ENCODE results near the gene TIGD1. TPM values are rescaled to one million over a fixed set of nuclear protein-coding genes. Genes with fewer than 3 reads are reported as not detected.

Gene TIGD1
- total RNA-seq, 1 donor from 2014 or later = 3.9 TPM

DNA sequence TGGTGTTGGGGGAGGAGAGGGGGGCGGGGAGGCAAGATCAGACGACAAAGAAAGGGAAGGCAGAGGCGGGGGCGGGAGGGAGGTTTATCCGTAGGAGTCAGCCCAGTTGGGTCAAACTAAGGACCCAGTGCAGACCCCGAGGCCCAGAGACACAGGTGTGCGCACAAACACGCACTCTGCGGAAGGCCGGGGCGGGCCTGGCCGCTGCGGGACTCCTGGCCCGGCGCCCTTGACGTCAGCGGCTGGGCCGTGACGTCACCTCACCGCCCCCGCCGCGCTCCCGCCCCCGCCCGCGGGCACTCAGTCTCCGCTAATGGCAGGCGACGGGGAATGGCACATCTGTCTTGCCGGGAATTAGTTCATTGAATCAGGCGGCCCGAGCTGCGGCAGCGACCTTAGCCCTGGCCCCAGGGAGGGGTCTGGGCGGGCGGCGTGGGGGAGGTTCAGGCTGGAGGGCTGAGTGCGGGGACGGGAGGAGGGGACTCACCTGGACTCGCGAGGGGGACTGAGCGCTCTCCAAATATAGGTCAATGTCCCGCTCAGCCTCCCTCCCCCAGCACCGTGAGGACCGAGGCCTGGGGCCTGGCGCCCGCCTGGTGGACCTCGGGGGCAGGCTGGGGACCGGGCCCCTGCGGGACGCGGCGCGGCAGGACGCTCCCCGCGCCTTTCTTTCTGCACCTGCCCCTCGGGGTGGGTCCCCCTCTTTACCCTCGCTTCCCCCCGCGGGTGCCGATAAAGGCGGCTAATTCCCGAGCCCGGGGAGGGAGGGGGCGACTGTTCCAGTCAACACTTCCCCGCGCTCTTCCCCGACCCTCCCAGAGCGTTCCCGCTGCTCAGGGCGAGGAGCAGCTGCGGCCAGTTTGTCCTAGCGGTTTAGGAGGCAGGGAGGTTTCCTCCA lies 47.2 kb downstream of the TIGD1 start:
- ATAC-seq (peak; percentile 7), DNase-seq (no peak)
- Histone ChIP-seq H3K36me3 (no peaks in the 10 kb centered on the region), H3K27ac (no peak overlapping the region), H3K4me3 (peak overlapping the region; percentile 39), H3K9me3 (no peaks in the 10 kb centered on the region), H3K27me3 (peaks cover 44% of the 10 kb centered on the region), H3K4me1 (peaks cover 9% of the 10 kb centered on the region)
- TF ChIP-seq, protein P1, sequence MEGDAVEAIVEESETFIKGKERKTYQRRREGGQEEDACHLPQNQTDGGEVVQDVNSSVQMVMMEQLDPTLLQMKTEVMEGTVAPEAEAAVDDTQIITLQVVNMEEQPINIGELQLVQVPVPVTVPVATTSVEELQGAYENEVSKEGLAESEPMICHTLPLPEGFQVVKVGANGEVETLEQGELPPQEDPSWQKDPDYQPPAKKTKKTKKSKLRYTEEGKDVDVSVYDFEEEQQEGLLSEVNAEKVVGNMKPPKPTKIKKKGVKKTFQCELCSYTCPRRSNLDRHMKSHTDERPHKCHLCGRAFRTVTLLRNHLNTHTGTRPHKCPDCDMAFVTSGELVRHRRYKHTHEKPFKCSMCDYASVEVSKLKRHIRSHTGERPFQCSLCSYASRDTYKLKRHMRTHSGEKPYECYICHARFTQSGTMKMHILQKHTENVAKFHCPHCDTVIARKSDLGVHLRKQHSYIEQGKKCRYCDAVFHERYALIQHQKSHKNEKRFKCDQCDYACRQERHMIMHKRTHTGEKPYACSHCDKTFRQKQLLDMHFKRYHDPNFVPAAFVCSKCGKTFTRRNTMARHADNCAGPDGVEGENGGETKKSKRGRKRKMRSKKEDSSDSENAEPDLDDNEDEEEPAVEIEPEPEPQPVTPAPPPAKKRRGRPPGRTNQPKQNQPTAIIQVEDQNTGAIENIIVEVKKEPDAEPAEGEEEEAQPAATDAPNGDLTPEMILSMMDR (IDR thresholded peaks at IDR 0.05) = no peak
- intact Hi-C loops (cut with DNase I) = no loop called here

DNA sequence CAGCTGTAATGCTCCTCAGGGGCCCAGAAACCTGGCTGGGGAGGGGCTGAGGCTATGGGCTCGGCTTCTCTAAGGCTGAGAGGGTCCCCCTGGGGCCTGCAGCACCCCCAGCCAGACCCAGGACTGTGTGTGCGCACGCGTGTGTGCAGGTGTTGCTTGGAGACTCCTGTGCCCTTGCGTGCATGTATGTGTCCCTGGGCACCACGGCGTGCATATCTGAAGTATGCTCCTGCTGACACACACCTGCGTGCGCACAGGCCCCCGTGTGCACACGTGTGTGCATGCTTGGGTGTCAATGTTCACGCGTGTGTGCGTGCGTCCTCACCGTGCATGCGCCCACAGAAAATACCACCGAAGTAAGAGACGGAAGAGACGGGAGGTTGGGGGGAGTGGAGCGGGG lies 47.8 kb downstream of the TIGD1 start:
- Histone ChIP-seq H3K4me3 (no peak overlapping the region), H3K36me3 (no peaks in the 10 kb centered on the region), H3K9me3 (no peaks in the 10 kb centered on the region), H3K27ac (no peak overlapping the region), H3K4me1 (peaks cover 9% of the 10 kb centered on the region), H3K27me3 (peaks cover 44% of the 10 kb centered on the region)
- intact Hi-C loops (cut with DNase I) = no loop called here
- TF ChIP-seq, protein P1 (IDR thresholded peaks at IDR 0.05) = no peak
- no peak for DNase-seq
- ATAC-seq = no peak

DNA sequence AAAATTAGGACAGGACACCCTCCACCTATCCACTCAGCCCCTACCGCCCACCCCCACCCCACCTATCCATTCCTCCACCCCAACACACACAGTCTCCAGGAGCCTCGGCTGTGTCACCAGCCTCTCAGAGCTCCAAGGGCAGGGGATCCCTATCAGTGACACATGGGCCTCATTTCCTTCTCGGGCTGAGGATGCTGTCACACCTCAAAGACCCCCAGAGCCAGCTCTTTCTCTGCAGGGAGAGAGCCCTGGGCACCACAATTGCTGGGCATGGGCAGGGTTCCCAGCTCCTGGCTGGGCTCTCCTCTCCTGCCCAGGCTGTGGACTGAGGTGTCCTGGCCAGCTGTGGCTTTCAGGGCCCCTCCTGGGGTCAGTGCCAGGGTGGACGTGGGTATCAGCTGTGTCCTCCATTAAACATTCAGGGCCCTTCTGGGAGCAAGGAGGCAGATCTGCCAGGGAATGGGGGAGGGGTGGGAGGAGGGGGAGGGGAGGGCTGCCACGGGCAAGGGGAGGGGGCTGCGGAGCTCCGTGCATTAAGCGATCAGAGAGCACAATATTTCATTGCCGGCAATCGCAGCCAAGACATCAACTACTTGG lies 48.5 kb downstream of the TIGD1 start:
- Histone ChIP-seq H3K27ac (no peak overlapping the region), H3K36me3 (no peaks in the 10 kb centered on the region), H3K4me3 (no peak overlapping the region), H3K4me1 (peaks cover 9% of the 10 kb centered on the region), H3K27me3 (peaks cover 38% of the 10 kb centered on the region), H3K9me3 (no peaks in the 10 kb centered on the region)
- ATAC-seq (no peak), DNase-seq (no peak)
- TF ChIP-seq, protein P1 (IDR thresholded peaks at IDR 0.05) = no peak
- intact Hi-C loops (cut with DNase I) = no loop called here

DNA sequence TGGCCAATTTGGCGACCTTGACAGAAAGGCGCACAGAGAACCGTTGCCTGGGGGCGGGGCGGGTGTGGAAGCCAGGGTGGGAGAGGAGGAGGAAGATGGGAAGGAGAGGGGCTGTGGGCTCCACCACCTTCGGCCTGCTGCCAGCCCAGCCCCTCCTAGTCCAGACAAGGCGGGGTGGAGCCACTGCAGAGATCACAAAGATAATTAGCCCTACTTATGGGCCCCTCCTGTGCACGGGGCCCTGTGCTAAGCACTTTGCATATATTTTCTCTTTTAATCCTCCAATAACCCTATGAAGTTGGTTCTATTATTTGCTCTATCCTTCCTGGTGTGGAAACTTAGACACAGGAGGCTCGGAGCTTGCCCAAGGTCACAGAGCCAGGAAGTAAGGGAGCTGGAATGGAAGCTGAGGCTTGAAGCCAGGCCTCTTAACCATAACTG lies 49.0 kb downstream of the TIGD1 start:
- intact Hi-C loops (cut with DNase I) = no loop called here
- Histone ChIP-seq H3K27ac (no peak overlapping the region), H3K4me1 (peaks cover 9% of the 10 kb centered on the region), H3K4me3 (no peak overlapping the region), H3K36me3 (no peaks in the 10 kb centered on the region), H3K27me3 (peaks cover 33% of the 10 kb centered on the region), H3K9me3 (no peaks in the 10 kb centered on the region)
- ATAC-seq = no peak
- TF ChIP-seq, protein P1 (IDR thresholded peaks at IDR 0.05) = no peak
- DNase-seq = no peak

DNA sequence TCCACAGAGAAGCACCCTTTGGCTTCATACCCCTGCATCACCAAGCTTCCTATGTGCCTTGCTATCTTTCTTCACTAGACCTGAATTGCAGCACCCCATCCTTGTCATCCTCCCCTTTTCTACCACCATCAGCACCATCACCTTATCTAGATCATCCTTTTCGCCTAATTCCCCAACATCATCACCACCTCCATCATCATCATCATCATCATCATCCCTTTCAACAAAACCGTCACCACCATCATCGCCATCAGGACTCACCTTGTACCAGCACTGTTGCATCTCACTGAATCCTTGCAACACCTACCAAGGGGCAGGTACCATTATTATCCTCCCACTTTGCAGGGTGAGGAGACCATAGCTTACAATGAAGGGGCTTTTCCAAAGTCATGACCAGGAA lies 51.9 kb downstream of the TIGD1 start:
- no peak for ATAC-seq
- TF ChIP-seq, protein P1 (IDR thresholded peaks at IDR 0.05) = no peak
- no peak overlapping the region for H3K4me3 ChIP-seq
- H3K27ac ChIP-seq = no peak overlapping the region
- intact Hi-C loops (cut with DNase I) = no loop called here
- H3K27me3 ChIP-seq = peaks cover 15% of the 10 kb centered on the region
- H3K4me1 ChIP-seq = peaks cover 6% of the 10 kb centered on the region
- no peak for DNase-seq
- no peaks in the 10 kb centered on the region for H3K36me3 ChIP-seq
- no peaks in the 10 kb centered on the region for H3K9me3 ChIP-seq

Other genes starting within 250 kb of the TIGD1 start
- gene ALPP, start 171.8 kb downstream of the TIGD1 start, total RNA-seq = 9.5 TPM
- 0.49 TPM for gene ALPG, start 143.7 kb downstream of the TIGD1 start, total RNA-seq
- not detected for gene ALPI, start 94.4 kb downstream of the TIGD1 start, total RNA-seq
- not detected for gene ECEL1, start 62.7 kb downstream of the TIGD1 start, total RNA-seq
- gene PRSS56, start 30.2 kb downstream of the TIGD1 start, total RNA-seq = not detected
- gene CHRND, start 24.4 kb downstream of the TIGD1 start, total RNA-seq = not detected
- not detected for gene CHRNG, start 10.9 kb downstream of the TIGD1 start, total RNA-seq
- gene EIF4E2, start 132 bp upstream of the TIGD1 start, total RNA-seq = 68.0 TPM
- gene EFHD1, start 83.0 kb upstream of the TIGD1 start, total RNA-seq = 10.7 TPM
- 70.5 TPM for gene GIGYF2, start 146.8 kb upstream of the TIGD1 start, total RNA-seq
- not detected for gene KCNJ13, start 226.0 kb upstream of the TIGD1 start, total RNA-seq